CD4-positive, alpha-beta T cell (primary cell): Measurements from ENCODE around the gene C9orf152. TPM values are rescaled to one million over a fixed set of nuclear protein-coding genes. Genes with fewer than 3 reads are reported as not detected.

Source experiments
- ATAC-seq: fragments of 200-7000 bp; cut with Tn5 transposase; one replicate; pipeline ENCODE4 v1.10.0; 2022; ENCODE audit warnings: mild to moderate bottlenecking; ENCODE audit not compliant: poor library complexity
- CTCF ChIA-PET: fragments of 350-600 bp; sonication (Branson Sonifier 250); formaldehyde crosslinking; loops from one replicate; lab custom pipeline; 2021; ENCODE audit warnings: antibody characterized with exemption, inconsistent platforms; lab: Charles Lee
- POLR2A ChIA-PET: fragments of 350-600 bp; sonication (Branson Sonifier 250); formaldehyde crosslinking; loops from one replicate; lab custom pipeline; 2021; ENCODE audit warnings: antibody characterized with exemption, inconsistent platforms; lab: Charles Lee
- DNase-seq, 14 experiments: peaks; one replicate each; pipeline ENCODE4 v3.0.0-alpha.2; 2013 to 2020; ENCODE audit warnings: mixed read lengths in 2 of 14
- H3K27ac ChIP-seq, 2 donors: one replicate each; pipeline versions ENCODE4 v1.5.1 to v1.7.0; 2013; ENCODE audit warnings: low read length in 2 of 2, low read depth in 1 of 2, mild to moderate bottlenecking in 1 of 2
- H3K27me3 ChIP-seq, 2 experiments: 1 replicate in 1 of 2; 2 replicates in 1 of 2; pipeline versions ENCODE4 v1.6.1 to v1.7.0; 2013; ENCODE audit warnings: low read length in 2 of 2, control low read depth in 1 of 2, mild to moderate bottlenecking in 1 of 2, moderate library complexity in 1 of 2; ENCODE audit not compliant: insufficient read depth in 2 of 2, control insufficient read depth in 1 of 2
- H3K36me3 ChIP-seq: one replicate; pipeline ENCODE4 v1.6.1; 2013; ENCODE audit warnings: low read length, control low read depth; ENCODE audit not compliant: insufficient read depth
- H3K4me1 ChIP-seq: one replicate; pipeline ENCODE4 v1.6.1; 2013; ENCODE audit warnings: low read length, control low read depth; ENCODE audit not compliant: insufficient read depth
- H3K4me3 ChIP-seq: one replicate; pipeline ENCODE4 v1.5.1; 2013; ENCODE audit warnings: mild to moderate bottlenecking, low read length, moderate library complexity
- H3K9me3 ChIP-seq, 2 experiments: 1 replicate in 1 of 2; 2 replicates in 1 of 2; pipeline versions ENCODE4 v1.6.1 to v1.7.0; 2013; ENCODE audit warnings: low read length in 2 of 2, mild to moderate bottlenecking in 2 of 2, control low read depth in 1 of 2, moderate library complexity in 1 of 2; ENCODE audit not compliant: control insufficient read depth in 1 of 2, insufficient read depth in 1 of 2
- H3K27ac Mint-ChIP-seq: one replicate; pipeline ENCODE4 v1.8.0; 2020; ENCODE audit warnings: mixed read lengths
- H3K27me3 Mint-ChIP-seq: one replicate; pipeline ENCODE4 v1.8.0; 2021; ENCODE audit warnings: mixed read lengths
- H3K36me3 Mint-ChIP-seq: one replicate; pipeline ENCODE4 v1.8.0; 2021; ENCODE audit warnings: low read depth, mixed read lengths
- H3K4me1 Mint-ChIP-seq: one replicate; pipeline ENCODE4 v1.8.0; 2021; ENCODE audit warnings: low read depth, mixed read lengths
- H3K4me3 Mint-ChIP-seq: one replicate; pipeline ENCODE4 v1.8.0; 2020; ENCODE audit warnings: mild to moderate bottlenecking, mixed read lengths
- H3K9me3 Mint-ChIP-seq: one replicate; pipeline ENCODE4 v1.8.0; 2020; ENCODE audit warnings: mixed read lengths
- intact Hi-C, 2 experiments: fragments of 100-400 bp; cut with DNase I in 1 of 2; cut with micrococcal nuclease in 1 of 2; formaldehyde crosslinking; loops; one replicate each; pipeline versions ENCODE4 v1.15.1 to v1.9.0; 2023 to 2025; cut with DNase I, micrococcal nuclease
- total RNA-seq, 174 experiments: library from RNA in 2 of 174; stranded (reverse) in 2 of 174; gene quantifications; one replicate each; pipeline ENCODE4 v1.2.3 and lab custom pipeline; 2021 to 2026
- TF ChIP-seq, protein P1 (sequence below): fragments of 200-600 bp; IDR thresholded peaks from one replicate; pipeline ENCODE4 v1.8.0; 2022; ENCODE audit warnings: antibody characterized with exemption, mild to moderate bottlenecking

C9orf152 gene
- total RNA-seq, 2 experiments from 2014 or later: not detected

DNA sequence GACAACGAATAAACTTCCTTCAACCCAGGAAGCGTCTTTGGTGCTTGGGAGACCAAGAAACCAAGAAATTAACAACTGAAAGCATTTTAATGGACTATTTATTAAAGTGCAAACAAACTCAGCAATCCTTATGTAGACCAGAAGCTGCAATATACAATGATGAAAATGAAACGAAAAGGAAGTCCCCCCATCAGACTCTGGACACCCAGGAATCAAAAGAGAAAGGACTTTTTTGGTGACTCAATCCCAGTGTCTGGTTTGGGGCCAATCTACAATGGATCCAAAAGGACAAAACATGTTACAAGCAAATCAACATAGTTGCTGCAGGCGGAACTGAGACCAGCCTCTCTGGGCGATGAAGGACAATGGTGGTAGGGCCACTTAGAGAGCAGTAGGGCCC, 39.5 kb downstream of the C9orf152 start:
- no peak overlapping the region for H3K27ac Mint-ChIP-seq

DNA sequence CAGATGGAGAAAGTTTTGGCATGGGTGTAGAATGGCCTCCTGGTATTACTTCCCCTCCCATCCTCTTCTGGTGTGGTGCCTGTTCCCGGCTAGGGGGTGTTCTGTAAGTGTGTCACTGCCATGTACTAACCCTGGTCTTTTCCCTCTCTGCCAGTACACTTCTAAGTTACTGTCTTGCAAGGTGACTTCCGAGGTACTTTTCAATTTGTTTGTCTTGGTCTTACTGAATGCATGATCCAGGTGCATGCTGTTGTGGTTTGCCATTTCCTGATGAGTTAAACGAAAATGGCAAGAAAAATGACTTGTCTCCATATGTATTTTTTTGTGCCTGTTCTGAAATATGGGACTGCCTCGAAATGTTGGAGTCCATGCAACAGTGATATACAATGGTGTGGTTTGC, 46.0 kb downstream of the C9orf152 start:
- TF ChIP-seq, protein P1, sequence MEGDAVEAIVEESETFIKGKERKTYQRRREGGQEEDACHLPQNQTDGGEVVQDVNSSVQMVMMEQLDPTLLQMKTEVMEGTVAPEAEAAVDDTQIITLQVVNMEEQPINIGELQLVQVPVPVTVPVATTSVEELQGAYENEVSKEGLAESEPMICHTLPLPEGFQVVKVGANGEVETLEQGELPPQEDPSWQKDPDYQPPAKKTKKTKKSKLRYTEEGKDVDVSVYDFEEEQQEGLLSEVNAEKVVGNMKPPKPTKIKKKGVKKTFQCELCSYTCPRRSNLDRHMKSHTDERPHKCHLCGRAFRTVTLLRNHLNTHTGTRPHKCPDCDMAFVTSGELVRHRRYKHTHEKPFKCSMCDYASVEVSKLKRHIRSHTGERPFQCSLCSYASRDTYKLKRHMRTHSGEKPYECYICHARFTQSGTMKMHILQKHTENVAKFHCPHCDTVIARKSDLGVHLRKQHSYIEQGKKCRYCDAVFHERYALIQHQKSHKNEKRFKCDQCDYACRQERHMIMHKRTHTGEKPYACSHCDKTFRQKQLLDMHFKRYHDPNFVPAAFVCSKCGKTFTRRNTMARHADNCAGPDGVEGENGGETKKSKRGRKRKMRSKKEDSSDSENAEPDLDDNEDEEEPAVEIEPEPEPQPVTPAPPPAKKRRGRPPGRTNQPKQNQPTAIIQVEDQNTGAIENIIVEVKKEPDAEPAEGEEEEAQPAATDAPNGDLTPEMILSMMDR: no peak
- H3K27me3 Mint-ChIP-seq: no peaks in the 10 kb centered on the region
- Histone ChIP-seq H3K4me1 (peaks cover 26% of the 10 kb centered on the region), H3K36me3 (no peaks in the 10 kb centered on the region), H3K9me3 (no peaks in the 10 kb centered on the region), H3K4me3 (no peak overlapping the region), H3K27ac (no peak overlapping the region), H3K27me3 (no peaks in the 10 kb centered on the region)
- CTCF ChIA-PET: no interaction called here
- H3K27ac Mint-ChIP-seq: no peak overlapping the region
- H3K4me1 Mint-ChIP-seq: peaks cover 46% of the 10 kb centered on the region
- intact Hi-C loops: no loop called here
- DNase-seq: no peak
- no peak for ATAC-seq
- H3K36me3 Mint-ChIP-seq: no peaks in the 10 kb centered on the region
- POLR2A ChIA-PET: no interaction called here
- H3K4me3 Mint-ChIP-seq: no peak overlapping the region
- H3K9me3 Mint-ChIP-seq: no peaks in the 10 kb centered on the region

More for the DNA sequence above, 39.5 kb downstream of the C9orf152 start:
- ATAC-seq: no peak
- TF ChIP-seq, protein P1: no peak
- H3K4me3 ChIP-seq: no peak overlapping the region
- POLR2A ChIA-PET: no interaction called here
- H3K4me1 ChIP-seq: peaks cover 7% of the 10 kb centered on the region
- no peak for DNase-seq
- H3K9me3 ChIP-seq: peaks cover 0 to 6% of the 10 kb centered on the region in 2 experiments
- Mint-ChIP-seq H3K4me3 (no peak overlapping the region), H3K36me3 (no peaks in the 10 kb centered on the region), H3K4me1 (peaks cover 4% of the 10 kb centered on the region), H3K9me3 (no peaks in the 10 kb centered on the region), H3K27me3 (no peaks in the 10 kb centered on the region)
- no peak overlapping the region for H3K27ac ChIP-seq
- no peaks in the 10 kb centered on the region for H3K27me3 ChIP-seq
- no peaks in the 10 kb centered on the region for H3K36me3 ChIP-seq
- CTCF ChIA-PET: no interaction called here
- intact Hi-C loops: no loop called here

DNA sequence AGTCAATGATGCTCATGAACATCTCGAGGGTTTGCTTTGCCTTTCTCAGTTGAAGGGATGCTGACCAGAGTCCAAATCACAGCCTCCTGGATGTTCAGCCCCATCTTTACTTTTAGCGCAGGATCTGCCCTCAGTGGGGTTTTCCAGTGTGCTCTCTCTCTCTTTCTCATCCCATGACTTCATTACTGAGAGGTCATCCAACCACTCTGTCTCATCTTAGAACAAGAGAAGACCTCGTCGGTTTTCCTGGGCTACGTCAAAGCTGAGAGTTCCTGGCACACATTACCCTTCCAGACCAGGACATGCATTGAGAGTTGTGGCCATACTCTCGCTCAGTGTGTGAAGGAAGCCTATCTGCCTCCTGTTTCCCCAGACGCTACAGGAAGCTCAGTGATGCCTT, 47.3 kb downstream of the C9orf152 start:
- POLR2A ChIA-PET: interaction anchor here (0.9 kb wide), 1 partner anchor 11 kb away, joined by 3 read pairs; no protein-coding TSS in a partner anchor
- Histone ChIP-seq H3K36me3 (no peaks in the 10 kb centered on the region), H3K27me3 (no peaks in the 10 kb centered on the region), H3K4me3 (no peak overlapping the region), H3K27ac (no peak overlapping the region), H3K9me3 (no peaks in the 10 kb centered on the region), H3K4me1 (peaks cover 39% of the 10 kb centered on the region)
- ATAC-seq (no peak), DNase-seq (no peak)
- Mint-ChIP-seq H3K4me3 (no peak overlapping the region), H3K36me3 (no peaks in the 10 kb centered on the region), H3K27ac (no peak overlapping the region), H3K27me3 (no peaks in the 10 kb centered on the region), H3K4me1 (peaks cover 58% of the 10 kb centered on the region), H3K9me3 (no peaks in the 10 kb centered on the region)
- TF ChIP-seq, protein P1: no peak
- intact Hi-C loops: no loop called here
- CTCF ChIA-PET: no interaction called here
